ENCODE measurements around the gene SIAH1. TPM values are rescaled to one million over a fixed set of nuclear protein-coding genes. Genes with fewer than 3 reads are reported as not detected.
A peak's percentile ranks its signal among the peaks of the same experiment; 100 is the strongest.
"Not testable (repeated sequence)": the region's sequence is repeated elsewhere in the genome, so short reads cannot be mapped to it uniquely, and the experiment has no call there.

Gene SIAH1
- total RNA-seq, 1 donor from 2014 or later = 29.4 TPM

- Mint-ChIP-seq H3K36me3 (ENCODE audit: unreplicated experiment) (no peaks in the 10 kb centered on the region), H3K4me1 (ENCODE audit: unreplicated experiment) (peaks cover 6% of the 10 kb centered on the region), H3K4me3 (ENCODE audit: unreplicated experiment) (no peak overlapping the region), H3K27me3 (ENCODE audit: unreplicated experiment) (peaks cover 3% of the 10 kb centered on the region), H3K9me3 (ENCODE audit: unreplicated experiment) (no peaks in the 10 kb centered on the region), H3K27ac (ENCODE audit: unreplicated experiment) (no peak overlapping the region)
- no peak for DNase-seq (ENCODE audit: extremely low spot score, unreplicated experiment)
- TF ChIP-seq CTCF (IDR thresholded peaks at IDR 0.05) = no peak
Measured at GRCh38 chr16:48420437-48420836, 35.2 kb upstream of the SIAH1 start.

GRCh38 chr16:48416617-48417016 lies 31.4 kb upstream of the SIAH1 start:
- not testable (repeated sequence) for H3K4me3 Mint-ChIP-seq (ENCODE audit: unreplicated experiment); H3K27me3 Mint-ChIP-seq (ENCODE audit: unreplicated experiment); H3K36me3 Mint-ChIP-seq (ENCODE audit: unreplicated experiment); H3K27ac Mint-ChIP-seq (ENCODE audit: unreplicated experiment); H3K9me3 Mint-ChIP-seq (ENCODE audit: unreplicated experiment); H3K4me1 Mint-ChIP-seq (ENCODE audit: unreplicated experiment); DNase-seq (ENCODE audit: extremely low spot score, unreplicated experiment)

GRCh38 chr16:48413272-48413671 lies 28.1 kb upstream of the SIAH1 start:
- H3K27me3 Mint-ChIP-seq (ENCODE audit: unreplicated experiment) = no peaks in the 10 kb centered on the region
- peaks cover 8% of the 10 kb centered on the region for H3K4me1 Mint-ChIP-seq (ENCODE audit: unreplicated experiment)
- no peak for TF ChIP-seq CTCF (IDR thresholded peaks at IDR 0.05)
- no peaks in the 10 kb centered on the region for H3K36me3 Mint-ChIP-seq (ENCODE audit: unreplicated experiment)
- H3K27ac Mint-ChIP-seq (ENCODE audit: unreplicated experiment) = no peak overlapping the region
- no peak for DNase-seq (ENCODE audit: extremely low spot score, unreplicated experiment)
- no peaks in the 10 kb centered on the region for H3K9me3 Mint-ChIP-seq (ENCODE audit: unreplicated experiment)
- no peak overlapping the region for H3K4me3 Mint-ChIP-seq (ENCODE audit: unreplicated experiment)

GRCh38 chr16:48409839-48410632 lies 24.8 kb upstream of the SIAH1 start:
- Mint-ChIP-seq H3K4me1 (ENCODE audit: unreplicated experiment) (peaks cover 9% of the 10 kb centered on the region), H3K36me3 (ENCODE audit: unreplicated experiment) (no peaks in the 10 kb centered on the region), H3K9me3 (ENCODE audit: unreplicated experiment) (no peaks in the 10 kb centered on the region), H3K4me3 (ENCODE audit: unreplicated experiment) (no peak overlapping the region), H3K27ac (ENCODE audit: unreplicated experiment) (no peak overlapping the region), H3K27me3 (ENCODE audit: unreplicated experiment) (no peaks in the 10 kb centered on the region)
- no peak for TF ChIP-seq CTCF (IDR thresholded peaks at IDR 0.05)
- no peak for DNase-seq (ENCODE audit: extremely low spot score, unreplicated experiment)

GRCh38 chr16:48408688-48409087 lies 23.5 kb upstream of the SIAH1 start:
- H3K27me3 Mint-ChIP-seq (ENCODE audit: unreplicated experiment) = no peaks in the 10 kb centered on the region
- no peak for DNase-seq (ENCODE audit: extremely low spot score, unreplicated experiment)
- no peaks in the 10 kb centered on the region for H3K9me3 Mint-ChIP-seq (ENCODE audit: unreplicated experiment)
- H3K4me3 Mint-ChIP-seq (ENCODE audit: unreplicated experiment) = no peak overlapping the region
- no peak for TF ChIP-seq CTCF (IDR thresholded peaks at IDR 0.05)
- peaks cover 6% of the 10 kb centered on the region for H3K4me1 Mint-ChIP-seq (ENCODE audit: unreplicated experiment)
- peak overlapping the region; percentile 25 for H3K27ac Mint-ChIP-seq (ENCODE audit: unreplicated experiment)
- H3K36me3 Mint-ChIP-seq (ENCODE audit: unreplicated experiment) = no peaks in the 10 kb centered on the region

Data from osteocyte (in vitro differentiated cells).